ENCODE measurements around the gene STOML3.
A peak's percentile ranks its signal among the peaks of the same experiment; 100 is the strongest.

The STOML3 gene

GRCh38 chr13:38981096-38981495 lies 9.5 kb downstream of the STOML3 start:
- Histone ChIP-seq H3K27ac (ENCODE audit: low read depth, low read length) (no peak overlapping the region), H3K4me3 (ENCODE audit: low read depth, low read length) (no peak overlapping the region), H3K27me3 (ENCODE audit: control insufficient read depth, insufficient read depth, low read length) (no peaks in the 10 kb centered on the region), H3K9me3 (ENCODE audit: control insufficient read depth, insufficient read depth, low read length) (no peaks in the 10 kb centered on the region), H3K9ac (ENCODE audit: low read depth, low read length) (no peak overlapping the region), H3K36me3 (ENCODE audit: control insufficient read depth, insufficient read depth, low read length) (no peaks in the 10 kb centered on the region), H3K4me1 (ENCODE audit: control insufficient read depth, insufficient read depth, low read length) (peaks cover 22% of the 10 kb centered on the region)

- Histone ChIP-seq H3K27me3 (ENCODE audit: control insufficient read depth, insufficient read depth, low read length) (no peaks in the 10 kb centered on the region), H3K4me1 (ENCODE audit: control insufficient read depth, insufficient read depth, low read length) (peaks cover 21% of the 10 kb centered on the region), H3K9ac (ENCODE audit: low read depth, low read length) (no peak overlapping the region), H3K9me3 (ENCODE audit: control insufficient read depth, insufficient read depth, low read length) (no peaks in the 10 kb centered on the region), H3K36me3 (ENCODE audit: control insufficient read depth, insufficient read depth, low read length) (no peaks in the 10 kb centered on the region), H3K4me3 (ENCODE audit: low read depth, low read length) (no peak overlapping the region), H3K27ac (ENCODE audit: low read depth, low read length) (no peak overlapping the region)
These were observed 9.9 kb downstream of the STOML3 start for GRCh38 chr13:38980750-38981078.

- Histone ChIP-seq H3K4me3 (ENCODE audit: low read depth, low read length) (no peak overlapping the region), H3K27ac (ENCODE audit: low read depth, low read length) (peak overlapping the region; percentile 1), H3K9me3 (ENCODE audit: control insufficient read depth, insufficient read depth, low read length) (no peaks in the 10 kb centered on the region), H3K9ac (ENCODE audit: low read depth, low read length) (no peak overlapping the region), H3K4me1 (ENCODE audit: control insufficient read depth, insufficient read depth, low read length) (peaks cover 21% of the 10 kb centered on the region), H3K36me3 (ENCODE audit: control insufficient read depth, insufficient read depth, low read length) (no peaks in the 10 kb centered on the region), H3K27me3 (ENCODE audit: control insufficient read depth, insufficient read depth, low read length) (no peaks in the 10 kb centered on the region)
These were observed 10.5 kb downstream of the STOML3 start for GRCh38 chr13:38979891-38980749.

DNA sequence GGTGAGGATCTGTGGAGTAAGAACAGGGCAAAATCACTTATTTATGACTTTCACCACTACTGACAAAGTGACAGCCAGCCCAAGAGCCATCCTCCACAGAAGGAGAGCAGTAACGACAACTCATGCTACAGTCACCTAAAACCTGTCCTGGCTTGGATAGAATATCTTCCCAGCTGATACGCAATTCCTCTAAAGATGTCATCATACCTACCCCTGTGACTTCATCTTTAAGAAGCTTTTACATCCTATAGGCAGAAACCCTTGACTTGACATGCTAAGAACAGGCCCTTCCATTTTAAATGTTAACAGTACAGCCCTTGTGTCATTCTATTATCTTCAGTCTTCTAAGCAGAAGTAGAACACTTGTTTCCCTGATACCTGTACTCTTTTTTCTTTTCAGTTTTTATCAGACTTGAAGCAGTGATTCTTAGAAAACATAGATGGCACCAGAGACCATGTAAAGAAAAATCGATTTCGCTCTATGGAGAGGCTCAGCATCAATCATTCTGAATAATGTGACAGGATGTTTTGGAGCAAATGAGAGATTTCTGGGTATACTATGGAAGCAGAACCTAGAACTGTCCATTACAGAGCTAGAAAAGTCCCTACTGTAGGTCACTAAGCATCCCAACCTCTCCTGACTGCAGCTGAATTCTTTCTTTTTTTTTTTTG lies 20.1 kb downstream of the STOML3 start:
- no peaks in the 10 kb centered on the region for H3K27me3 ChIP-seq (ENCODE audit: control insufficient read depth, insufficient read depth, low read length)
- H3K36me3 ChIP-seq (ENCODE audit: control insufficient read depth, insufficient read depth, low read length): no peaks in the 10 kb centered on the region
- H3K9ac ChIP-seq (ENCODE audit: low read depth, low read length): no peak overlapping the region
- H3K4me1 ChIP-seq (ENCODE audit: control insufficient read depth, insufficient read depth, low read length): peaks cover 29% of the 10 kb centered on the region
- no peak overlapping the region for H3K27ac ChIP-seq (ENCODE audit: low read depth, low read length)
- no peak overlapping the region for H3K4me3 ChIP-seq (ENCODE audit: low read depth, low read length)
- H3K9me3 ChIP-seq (ENCODE audit: control insufficient read depth, insufficient read depth, low read length): no peaks in the 10 kb centered on the region

DNA sequence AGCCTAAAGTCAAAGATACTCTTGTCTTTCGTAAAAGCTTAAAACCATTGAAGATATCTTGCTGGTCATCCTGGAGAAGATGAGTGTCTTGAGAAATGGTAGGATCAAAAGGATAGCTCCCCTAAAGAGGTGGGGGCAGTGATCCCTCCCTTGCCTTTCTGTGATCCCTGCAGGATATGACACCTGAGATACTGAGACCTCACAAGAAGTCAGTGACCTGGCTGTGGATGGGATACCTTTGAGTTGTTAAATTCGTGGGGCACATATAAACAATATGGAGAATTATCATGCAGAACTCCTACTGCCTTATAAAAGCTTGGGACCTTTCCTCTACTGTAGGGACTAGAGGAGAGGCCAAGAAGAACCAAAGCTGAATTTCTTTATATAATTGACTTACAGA lies 21.4 kb downstream of the STOML3 start:
- Histone ChIP-seq H3K27ac (ENCODE audit: low read depth, low read length) (no peak overlapping the region), H3K9me3 (ENCODE audit: control insufficient read depth, insufficient read depth, low read length) (no peaks in the 10 kb centered on the region), H3K4me1 (ENCODE audit: control insufficient read depth, insufficient read depth, low read length) (peaks cover 29% of the 10 kb centered on the region), H3K27me3 (ENCODE audit: control insufficient read depth, insufficient read depth, low read length) (no peaks in the 10 kb centered on the region), H3K36me3 (ENCODE audit: control insufficient read depth, insufficient read depth, low read length) (no peaks in the 10 kb centered on the region), H3K9ac (ENCODE audit: low read depth, low read length) (no peak overlapping the region), H3K4me3 (ENCODE audit: low read depth, low read length) (no peak overlapping the region)

GRCh38 chr13:38967446-38967845 lies 23.2 kb downstream of the STOML3 start:
- Histone ChIP-seq H3K36me3 (ENCODE audit: control insufficient read depth, insufficient read depth, low read length) (no peaks in the 10 kb centered on the region), H3K27me3 (ENCODE audit: control insufficient read depth, insufficient read depth, low read length) (no peaks in the 10 kb centered on the region), H3K4me3 (ENCODE audit: low read depth, low read length) (no peak overlapping the region), H3K9me3 (ENCODE audit: control insufficient read depth, insufficient read depth, low read length) (no peaks in the 10 kb centered on the region), H3K4me1 (ENCODE audit: control insufficient read depth, insufficient read depth, low read length) (peaks cover 29% of the 10 kb centered on the region), H3K9ac (ENCODE audit: low read depth, low read length) (no peak overlapping the region), H3K27ac (ENCODE audit: low read depth, low read length) (no peak overlapping the region)

- Histone ChIP-seq H3K9me3 (ENCODE audit: control insufficient read depth, insufficient read depth, low read length) (0 out of 2 replicates have a peak, but pooled peaks cover 6% of the 10 kb centered on the region), H3K27ac (ENCODE audit: low read depth, low read length) (no peak overlapping the region), H3K4me3 (ENCODE audit: low read depth, low read length) (no peak overlapping the region), H3K27me3 (ENCODE audit: control insufficient read depth, insufficient read depth, low read length) (no peaks in the 10 kb centered on the region), H3K36me3 (ENCODE audit: control insufficient read depth, insufficient read depth, low read length) (no peaks in the 10 kb centered on the region), H3K9ac (ENCODE audit: low read depth, low read length) (no peak overlapping the region), H3K4me1 (ENCODE audit: control insufficient read depth, insufficient read depth, low read length) (peaks cover 29% of the 10 kb centered on the region)
These were observed 25.4 kb downstream of the STOML3 start for GRCh38 chr13:38965281-38965680.

DNA sequence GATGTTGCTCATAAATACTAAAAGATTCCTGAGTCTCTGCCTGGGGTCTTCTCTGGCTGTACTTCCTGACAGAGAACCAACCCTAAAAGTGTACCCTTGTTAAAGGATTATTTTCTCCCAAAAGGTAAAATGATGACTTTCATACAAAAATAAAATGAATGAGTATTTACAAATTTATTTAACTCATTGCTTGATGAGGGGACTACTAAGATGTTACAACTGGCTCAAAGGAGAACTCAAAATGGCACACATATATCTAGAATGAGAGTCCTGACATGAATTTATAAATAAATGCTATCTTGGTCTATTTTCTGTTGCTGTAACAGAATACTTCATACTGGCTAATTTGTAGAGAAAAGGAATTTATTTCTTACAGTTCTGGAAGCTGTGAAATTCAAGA lies 30.5 kb downstream of the STOML3 start:
- H3K4me1 ChIP-seq (ENCODE audit: control insufficient read depth, insufficient read depth, low read length): no peaks in the 10 kb centered on the region
- H3K36me3 ChIP-seq (ENCODE audit: control insufficient read depth, insufficient read depth, low read length): no peaks in the 10 kb centered on the region
- H3K27me3 ChIP-seq (ENCODE audit: control insufficient read depth, insufficient read depth, low read length): no peaks in the 10 kb centered on the region
- peaks cover 11% of the 10 kb centered on the region; the same call in 1 of the 2 replicates for H3K9me3 ChIP-seq (ENCODE audit: control insufficient read depth, insufficient read depth, low read length)
- H3K27ac ChIP-seq (ENCODE audit: low read depth, low read length): no peak overlapping the region
- H3K4me3 ChIP-seq (ENCODE audit: low read depth, low read length): no peak overlapping the region
- H3K9ac ChIP-seq (ENCODE audit: low read depth, low read length): no peak overlapping the region

DNA sequence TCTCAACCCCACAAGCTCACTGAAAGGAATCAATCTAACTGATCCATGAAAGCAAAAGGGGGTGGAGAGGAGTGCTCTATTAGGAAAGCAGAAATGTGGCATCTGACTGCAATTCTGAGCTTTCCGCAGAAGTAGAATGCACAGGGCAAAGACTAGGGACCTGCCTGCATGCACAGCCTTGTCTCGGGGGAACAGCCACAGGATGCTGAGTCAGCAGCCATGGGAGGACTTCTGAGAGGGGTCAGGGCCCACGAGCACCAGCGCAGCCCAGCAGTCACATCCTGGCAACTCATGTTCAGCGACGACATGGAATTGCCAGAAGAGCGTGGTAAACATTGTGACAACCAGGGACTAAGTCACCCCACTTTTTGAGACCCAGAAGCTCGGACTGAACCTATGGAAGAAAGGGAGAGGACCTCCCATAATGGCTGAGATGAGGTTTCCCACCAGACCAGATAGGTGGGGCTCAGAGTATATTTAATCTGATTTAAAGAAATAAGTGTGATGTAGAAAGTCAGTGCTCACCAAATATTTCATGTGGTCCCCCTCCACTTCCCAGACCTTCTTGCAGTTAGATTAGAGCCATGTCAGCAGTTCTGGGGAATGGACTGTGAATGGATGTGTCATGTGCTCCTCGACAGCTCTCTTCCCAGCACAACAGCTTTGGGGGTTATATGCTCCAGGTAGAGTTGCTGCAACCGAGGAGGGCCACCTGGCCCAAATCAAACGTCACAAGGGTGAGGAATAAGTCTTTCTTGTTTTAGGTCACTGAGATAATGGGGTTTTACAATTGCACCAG lies 32.6 kb downstream of the STOML3 start:
- no peaks in the 10 kb centered on the region for H3K4me1 ChIP-seq (ENCODE audit: control insufficient read depth, insufficient read depth, low read length)
- no peaks in the 10 kb centered on the region for H3K27me3 ChIP-seq (ENCODE audit: control insufficient read depth, insufficient read depth, low read length)
- H3K36me3 ChIP-seq (ENCODE audit: control insufficient read depth, insufficient read depth, low read length): no peaks in the 10 kb centered on the region
- no peak overlapping the region for H3K4me3 ChIP-seq (ENCODE audit: low read depth, low read length)
- H3K9ac ChIP-seq (ENCODE audit: low read depth, low read length): no peak overlapping the region
- no peak overlapping the region for H3K27ac ChIP-seq (ENCODE audit: low read depth, low read length)
- peaks cover 11% of the 10 kb centered on the region; the same call in 1 of the 2 replicates for H3K9me3 ChIP-seq (ENCODE audit: control insufficient read depth, insufficient read depth, low read length)

DNA sequence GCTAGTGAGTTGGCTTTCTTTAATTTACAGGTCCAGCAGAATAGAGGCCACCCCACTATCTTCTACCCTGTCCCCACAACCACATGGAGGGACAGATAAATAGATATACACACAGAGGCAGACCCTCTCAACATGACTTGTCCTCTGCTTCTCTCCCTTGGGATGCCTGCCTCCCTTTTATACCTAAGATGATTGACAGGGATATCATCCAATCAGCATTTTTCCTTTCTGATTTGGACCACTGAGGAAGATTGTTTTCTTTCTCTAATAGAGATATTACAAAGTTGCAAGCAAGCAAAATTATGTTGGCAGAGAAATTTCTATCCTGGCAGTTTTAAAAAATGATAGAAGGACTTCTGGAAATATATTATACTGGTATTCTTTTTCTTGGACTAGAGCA lies 35.8 kb downstream of the STOML3 start:
- Histone ChIP-seq H3K4me3 (ENCODE audit: low read depth, low read length) (no peak overlapping the region), H3K9ac (ENCODE audit: low read depth, low read length) (no peak overlapping the region), H3K4me1 (ENCODE audit: control insufficient read depth, insufficient read depth, low read length) (no peaks in the 10 kb centered on the region), H3K36me3 (ENCODE audit: control insufficient read depth, insufficient read depth, low read length) (no peaks in the 10 kb centered on the region), H3K27ac (ENCODE audit: low read depth, low read length) (no peak overlapping the region), H3K27me3 (ENCODE audit: control insufficient read depth, insufficient read depth, low read length) (no peaks in the 10 kb centered on the region), H3K9me3 (ENCODE audit: control insufficient read depth, insufficient read depth, low read length) (peaks cover 3% of the 10 kb centered on the region; the same call in 1 of the 2 replicates)

DNA sequence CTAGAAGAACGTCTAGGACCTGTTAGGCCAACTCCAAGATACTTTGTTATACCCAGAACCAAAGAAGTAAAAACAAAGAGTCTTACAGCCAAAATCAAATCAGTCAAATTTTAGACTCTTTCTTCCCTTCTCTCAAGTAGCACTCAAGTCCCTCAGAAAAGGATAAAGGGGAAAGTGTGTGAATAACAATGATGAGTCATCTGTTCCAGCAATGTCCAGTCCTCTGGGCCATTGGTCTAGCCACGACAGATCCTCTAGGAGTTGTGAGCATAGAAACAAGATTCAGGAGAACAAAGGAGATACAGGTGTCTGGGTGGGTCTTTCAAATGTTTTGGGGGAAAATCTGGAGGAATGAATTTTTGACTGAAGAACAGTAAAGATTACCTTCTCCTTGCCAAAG lies 36.3 kb downstream of the STOML3 start:
- no peaks in the 10 kb centered on the region for H3K4me1 ChIP-seq (ENCODE audit: control insufficient read depth, insufficient read depth, low read length)
- H3K36me3 ChIP-seq (ENCODE audit: control insufficient read depth, insufficient read depth, low read length): no peaks in the 10 kb centered on the region
- no peaks in the 10 kb centered on the region for H3K27me3 ChIP-seq (ENCODE audit: control insufficient read depth, insufficient read depth, low read length)
- no peaks in the 10 kb centered on the region for H3K9me3 ChIP-seq (ENCODE audit: control insufficient read depth, insufficient read depth, low read length)
- H3K4me3 ChIP-seq (ENCODE audit: low read depth, low read length): no peak overlapping the region
- no peak overlapping the region for H3K9ac ChIP-seq (ENCODE audit: low read depth, low read length)
- H3K27ac ChIP-seq (ENCODE audit: low read depth, low read length): no peak overlapping the region

All from HUES48 (cell line).